ENCODE data around the gene HNF1B.

DNA sequence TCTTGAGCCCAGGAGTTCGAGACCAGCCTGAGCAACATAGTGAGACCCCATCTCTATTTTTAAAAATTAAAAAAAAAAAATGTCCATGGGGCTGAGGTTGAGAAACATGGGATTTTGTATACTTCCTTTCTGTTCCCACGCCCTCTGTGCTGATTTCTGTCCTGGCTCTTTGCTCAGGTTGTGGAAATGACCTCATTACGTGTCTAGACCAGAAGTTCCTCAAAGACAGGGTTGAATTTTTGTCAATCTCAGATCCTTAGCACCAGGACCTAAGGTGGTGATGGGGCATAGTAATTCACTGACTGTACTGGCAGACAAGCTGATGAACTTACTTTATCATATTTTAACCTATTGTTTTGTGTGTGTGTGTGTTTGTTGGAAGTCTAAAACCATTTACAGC lies 11.2 kb upstream of the HNF1B start:
- TF ChIP-seq POLR2A (IDR thresholded peaks at IDR 0.05; ENCODE audit: low read depth, low read length) (no peak), POLR2AphosphoS5 (IDR thresholded peaks at IDR 0.05; ENCODE audit: low read depth, low read length) (no peak), TAF1 (IDR thresholded peaks at IDR 0.05; ENCODE audit: borderline replicate concordance, low read depth, low read length) (no peak)

All from GM12892 (cell line).